ENCODE results near the gene PVRIG. TPM values are rescaled to one million over a fixed set of nuclear protein-coding genes. Genes with fewer than 3 reads are reported as not detected.
A peak's percentile ranks its signal among the peaks of the same experiment; 100 is the strongest.
"Not testable (repeated sequence)": the region's sequence is repeated elsewhere in the genome, so short reads cannot be mapped to it uniquely, and the experiment has no call there.

The PVRIG gene
- total and polyA plus RNA-seq, 4 experiments from 2014 or later: 68.2 to 87.3 (median 81.3) TPM

- POLR2A ChIA-PET (ENCODE audit: partially characterized antibody); H3K27ac ChIP-seq (ENCODE audit: low read depth, low read length); intact Hi-C loops (cut with micrococcal nuclease); H3K9me3 ChIP-seq (ENCODE audit: control insufficient read depth in 1 of 2, low read length in 2 of 2); H3K4me3 Mint-ChIP-seq; H3K36me3 ChIP-seq (ENCODE audit: insufficient read depth, low read length); H3K9me3 Mint-ChIP-seq; H3K4me1 ChIP-seq (ENCODE audit: insufficient read depth, low read length); H3K4me3 ChIP-seq (ENCODE audit: low read length in 2 of 2); H3K27me3 Mint-ChIP-seq; H3K36me3 Mint-ChIP-seq; DNase-seq; H3K27me3 ChIP-seq (ENCODE audit: insufficient read depth, low read length): not testable (repeated sequence)
- peak overlapping the region in 2 of 7 donors; percentile 22 to 36 for H3K27ac Mint-ChIP-seq
- CTCF ChIA-PET (ENCODE audit: partially characterized antibody): interaction anchor here (0.7 kb wide), 2 partner anchors 99 to 259 kb away, joined by 3 read pairs; no protein-coding TSS in a partner anchor
- H3K4me1 Mint-ChIP-seq: peaks cover 7 to 28% (median 11%) of the 10 kb centered on the region in 4 donors
Measured at GRCh38 chr7:100246121-100246864, 26.5 kb downstream of the PVRIG start.

DNA sequence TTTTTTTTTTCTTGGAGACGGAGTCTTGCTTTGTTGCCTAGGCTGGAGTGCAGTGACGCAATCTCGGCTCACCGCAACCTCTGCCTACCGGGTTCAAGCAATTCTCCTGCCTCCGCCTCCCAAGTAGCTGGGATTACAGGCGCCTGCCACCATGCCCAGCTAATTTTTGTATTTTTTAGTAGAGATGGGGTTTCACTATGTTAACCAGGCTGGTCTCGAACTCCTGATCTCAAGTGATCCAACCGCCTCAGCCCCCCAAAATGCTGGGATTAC, 27.1 kb downstream of the PVRIG start:
- H3K9me3 ChIP-seq (ENCODE audit: control insufficient read depth in 1 of 2, low read length in 2 of 2); H3K27me3 ChIP-seq (ENCODE audit: insufficient read depth, low read length); H3K4me3 ChIP-seq (ENCODE audit: low read length in 2 of 2); CTCF ChIA-PET (ENCODE audit: partially characterized antibody); H3K9me3 Mint-ChIP-seq; DNase-seq; POLR2A ChIA-PET (ENCODE audit: partially characterized antibody); H3K4me1 ChIP-seq (ENCODE audit: insufficient read depth, low read length); H3K36me3 Mint-ChIP-seq; H3K27ac Mint-ChIP-seq; H3K36me3 ChIP-seq (ENCODE audit: insufficient read depth, low read length); H3K4me3 Mint-ChIP-seq; H3K27ac ChIP-seq (ENCODE audit: low read depth, low read length); H3K27me3 Mint-ChIP-seq; intact Hi-C loops (cut with micrococcal nuclease): not testable (repeated sequence)
- peaks cover 7 to 28% (median 11%) of the 10 kb centered on the region in 4 donors for H3K4me1 Mint-ChIP-seq

DNA sequence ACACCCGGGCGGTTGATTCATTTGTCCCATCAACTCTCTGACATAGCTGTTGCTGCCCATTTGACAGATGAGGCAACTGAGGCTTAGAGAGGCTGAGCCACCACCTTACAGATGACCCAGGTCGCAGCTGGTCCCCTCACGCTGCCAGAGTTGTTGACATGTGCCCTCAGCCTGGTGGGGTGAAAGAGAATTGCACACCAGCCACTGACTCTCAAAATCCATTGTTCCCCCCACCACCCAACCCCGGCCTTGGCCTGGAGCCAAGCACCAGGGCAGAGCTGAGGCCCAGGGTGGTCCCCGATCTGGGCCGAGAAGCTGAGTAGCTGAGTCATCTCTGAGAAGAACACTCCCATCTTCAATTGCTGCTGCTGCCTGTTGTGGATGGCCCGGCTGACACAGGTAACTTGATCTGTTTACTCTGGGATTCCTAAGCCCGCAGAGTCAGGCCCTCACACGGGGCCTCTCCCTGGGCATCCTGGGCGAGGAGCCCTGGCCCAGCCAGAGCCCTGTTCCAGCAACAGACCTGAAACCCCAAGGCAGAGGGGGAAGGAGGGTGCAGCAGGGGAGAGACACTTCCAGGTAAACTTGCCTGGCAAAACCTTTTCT, 27.5 kb downstream of the PVRIG start:
- H3K4me1 Mint-ChIP-seq: peaks cover 7 to 28% (median 11%) of the 10 kb centered on the region in 4 donors
- Histone ChIP-seq H3K36me3 (ENCODE audit: insufficient read depth, low read length) (no peaks in the 10 kb centered on the region), H3K4me3 (ENCODE audit: low read length in 2 of 2) (no peak overlapping the region), H3K27ac (ENCODE audit: low read depth, low read length) (no peak overlapping the region), H3K27me3 (ENCODE audit: insufficient read depth, low read length) (no peaks in the 10 kb centered on the region), H3K9me3 (ENCODE audit: control insufficient read depth in 1 of 2, low read length in 2 of 2) (no peaks in the 10 kb centered on the region), H3K4me1 (ENCODE audit: insufficient read depth, low read length) (peaks cover 8% of the 10 kb centered on the region)
- intact Hi-C loops (cut with micrococcal nuclease): no loop called here
- H3K4me3 Mint-ChIP-seq: no peak overlapping the region
- no peak for DNase-seq
- no peaks in the 10 kb centered on the region for H3K27me3 Mint-ChIP-seq
- no peaks in the 10 kb centered on the region for H3K36me3 Mint-ChIP-seq
- POLR2A ChIA-PET (ENCODE audit: partially characterized antibody): interaction anchor here (1.6 kb wide), 1 partner anchor 25 kb away, joined by 3 read pairs; no protein-coding TSS in a partner anchor
- CTCF ChIA-PET (ENCODE audit: partially characterized antibody): no interaction called here
- H3K27ac Mint-ChIP-seq: peak overlapping the region in 1 of 7 donors; percentile 31
- H3K9me3 Mint-ChIP-seq: no peaks in the 10 kb centered on the region

GRCh38 chr7:100248483-100248882, 28.7 kb downstream of the PVRIG start:
- H3K27ac ChIP-seq (ENCODE audit: low read depth, low read length): no peak overlapping the region
- POLR2A ChIA-PET (ENCODE audit: partially characterized antibody): interaction anchor here (1.6 kb wide), 1 partner anchor 23 kb away, joined by 3 read pairs; no protein-coding TSS in a partner anchor
- intact Hi-C loops (cut with micrococcal nuclease): no loop called here
- H3K9me3 ChIP-seq (ENCODE audit: control insufficient read depth in 1 of 2, low read length in 2 of 2): no peaks in the 10 kb centered on the region
- Mint-ChIP-seq H3K36me3 (no peaks in the 10 kb centered on the region), H3K4me3 (no peak overlapping the region), H3K9me3 (no peaks in the 10 kb centered on the region), H3K27ac (peak overlapping the region in 1 of 7 donors; percentile 35), H3K27me3 (no peaks in the 10 kb centered on the region), H3K4me1 (peaks cover 3 to 18% (median 7%) of the 10 kb centered on the region in 4 donors)
- peaks cover 7% of the 10 kb centered on the region for H3K4me1 ChIP-seq (ENCODE audit: insufficient read depth, low read length)
- no peak for DNase-seq
- no peak overlapping the region for H3K4me3 ChIP-seq (ENCODE audit: low read length in 2 of 2)
- no peaks in the 10 kb centered on the region for H3K27me3 ChIP-seq (ENCODE audit: insufficient read depth, low read length)
- H3K36me3 ChIP-seq (ENCODE audit: insufficient read depth, low read length): no peaks in the 10 kb centered on the region
- CTCF ChIA-PET (ENCODE audit: partially characterized antibody): no interaction called here

DNA sequence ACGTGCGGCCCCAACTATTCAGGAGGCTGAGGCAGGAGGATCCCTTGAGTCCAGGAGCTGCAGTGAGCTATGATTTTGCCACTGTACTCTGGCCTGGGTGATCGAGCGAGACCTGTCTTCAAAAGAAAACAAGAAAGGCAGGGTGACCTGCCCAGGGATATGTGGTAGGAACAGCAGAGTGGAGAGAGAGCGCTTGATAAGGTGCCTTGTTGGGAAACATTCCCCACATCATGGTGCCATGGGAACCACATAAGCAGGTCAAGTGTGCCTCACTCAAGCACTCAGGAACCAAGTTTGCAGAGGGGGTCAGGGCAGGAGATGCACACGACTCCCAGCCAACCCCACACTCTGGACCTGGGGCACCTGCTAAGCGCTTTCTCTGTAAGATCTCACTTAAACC, 37.3 kb downstream of the PVRIG start:
- no peak overlapping the region for H3K27ac Mint-ChIP-seq
- CTCF ChIA-PET (ENCODE audit: partially characterized antibody): interaction anchor here (1.4 kb wide), 1 partner anchor 124 kb away, joined by 3 read pairs; no protein-coding TSS in a partner anchor
- POLR2A ChIA-PET (ENCODE audit: partially characterized antibody): interaction anchor here (0.7 kb wide), 1 partner anchor 171 kb away, joined by 3 read pairs; the partner anchor contains the start of gene ZCWPW1

DNA sequence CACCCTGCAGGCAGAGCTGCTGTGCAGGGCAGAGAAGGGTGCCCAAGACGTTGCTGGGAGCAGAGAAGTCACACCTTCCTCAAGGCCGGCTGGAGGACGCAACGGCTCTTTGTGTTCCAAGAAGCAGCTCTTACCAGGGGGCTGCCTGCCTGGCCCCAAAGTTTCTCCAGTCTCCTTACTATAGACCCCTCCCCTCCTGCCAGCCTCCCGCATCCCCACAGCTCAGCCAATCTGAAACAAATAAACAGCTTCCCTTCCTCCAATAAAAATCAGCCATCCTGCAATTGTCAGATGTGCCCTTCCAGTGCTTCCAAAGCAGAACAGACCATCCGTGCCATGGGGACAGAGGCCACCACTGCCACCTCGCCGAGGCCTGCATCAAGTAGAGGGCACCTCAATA, 40.2 kb downstream of the PVRIG start:
- DNase-seq; H3K27ac ChIP-seq (ENCODE audit: low read depth, low read length); H3K27me3 ChIP-seq (ENCODE audit: insufficient read depth, low read length); H3K4me1 Mint-ChIP-seq; H3K27me3 Mint-ChIP-seq; intact Hi-C loops (cut with micrococcal nuclease); H3K9me3 ChIP-seq (ENCODE audit: control insufficient read depth in 1 of 2, low read length in 2 of 2); H3K4me3 ChIP-seq (ENCODE audit: low read length in 2 of 2); H3K36me3 ChIP-seq (ENCODE audit: insufficient read depth, low read length); H3K36me3 Mint-ChIP-seq; H3K4me3 Mint-ChIP-seq; H3K9me3 Mint-ChIP-seq; H3K4me1 ChIP-seq (ENCODE audit: insufficient read depth, low read length): not testable (repeated sequence)
- CTCF ChIA-PET (ENCODE audit: partially characterized antibody): interaction anchor here (0.7 kb wide), 1 partner anchor 718 kb away, joined by 3 read pairs; no protein-coding TSS in a partner anchor
- POLR2A ChIA-PET (ENCODE audit: partially characterized antibody): interaction anchor here (1.2 kb wide), 1 partner anchor 172 kb away, joined by 3 read pairs; no protein-coding TSS in a partner anchor
- peak overlapping the region in 1 of 7 donors; percentile 57 for H3K27ac Mint-ChIP-seq

More for the DNA sequence above, 37.3 kb downstream of the PVRIG start:
- Mint-ChIP-seq H3K27me3 (no peaks in the 10 kb centered on the region), H3K36me3 (no peaks in the 10 kb centered on the region), H3K9me3 (no peaks in the 10 kb centered on the region), H3K4me1 (peaks cover 0 to 2% (median 0%) of the 10 kb centered on the region in 4 donors), H3K4me3 (no peak overlapping the region)
- Histone ChIP-seq H3K4me1 (ENCODE audit: insufficient read depth, low read length) (no peaks in the 10 kb centered on the region), H3K9me3 (ENCODE audit: control insufficient read depth in 1 of 2, low read length in 2 of 2) (no peaks in the 10 kb centered on the region), H3K4me3 (ENCODE audit: low read length in 2 of 2) (no peak overlapping the region), H3K36me3 (ENCODE audit: insufficient read depth, low read length) (no peaks in the 10 kb centered on the region), H3K27me3 (ENCODE audit: insufficient read depth, low read length) (no peaks in the 10 kb centered on the region), H3K27ac (ENCODE audit: low read depth, low read length) (no peak overlapping the region)
- intact Hi-C loops (cut with micrococcal nuclease): no loop called here
- DNase-seq: no peak

DNA sequence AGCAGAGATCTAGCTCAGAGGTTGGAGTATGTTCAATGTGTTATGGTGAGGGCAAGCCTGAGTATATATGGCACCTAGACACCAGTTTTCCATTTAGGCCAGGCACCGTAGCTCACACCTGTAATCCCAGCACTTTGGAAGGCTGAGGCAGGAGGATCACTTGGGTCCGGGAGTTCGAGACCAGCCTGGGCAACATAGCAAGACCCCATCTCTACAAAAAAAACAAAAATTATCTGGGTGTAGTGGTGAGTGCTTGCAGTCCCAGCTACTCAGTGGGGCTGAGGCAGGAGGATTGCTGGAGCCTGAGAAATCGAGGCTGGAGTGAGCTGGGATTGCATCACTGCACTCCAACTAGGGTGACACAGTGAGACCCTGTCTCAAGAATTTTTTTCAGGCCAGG, 43.1 kb downstream of the PVRIG start:
- H3K9me3 Mint-ChIP-seq; CTCF ChIA-PET (ENCODE audit: partially characterized antibody); H3K36me3 ChIP-seq (ENCODE audit: insufficient read depth, low read length); H3K4me3 ChIP-seq (ENCODE audit: low read length in 2 of 2); H3K4me3 Mint-ChIP-seq; DNase-seq; POLR2A ChIA-PET (ENCODE audit: partially characterized antibody); H3K4me1 Mint-ChIP-seq; H3K4me1 ChIP-seq (ENCODE audit: insufficient read depth, low read length); H3K27me3 ChIP-seq (ENCODE audit: insufficient read depth, low read length); H3K27ac ChIP-seq (ENCODE audit: low read depth, low read length); H3K27ac Mint-ChIP-seq; H3K27me3 Mint-ChIP-seq; H3K9me3 ChIP-seq (ENCODE audit: control insufficient read depth in 1 of 2, low read length in 2 of 2); intact Hi-C loops (cut with micrococcal nuclease); H3K36me3 Mint-ChIP-seq: not testable (repeated sequence)

Data from CD4-positive, alpha-beta memory T cell (primary cell).